IMR-90 (cell line): Measurements from ENCODE around the gene DLGAP4. TPM values are rescaled to one million over a fixed set of nuclear protein-coding genes. Genes with fewer than 3 reads are reported as not detected.

Source experiments
- ATAC-seq: fragments of 200-7000 bp; cut with Tn5 transposase; 2 replicates; pipeline ENCODE4 v1.9.1; 2020; ENCODE audit warnings: low read depth, mild to moderate bottlenecking, moderate library complexity
- BruUV-seq: library from RNA; stranded (reverse); fragments of 400-500 nt; replicated peaks from 2 replicates; lab custom pipeline; 2021; lab: Mats Ljungman, UMichigan
- CTCF ChIA-PET: fragments of 300-600 bp; formaldehyde crosslinking; extraction: SDS; loops from one replicate; lab custom pipeline; 2021; ENCODE audit warnings: antibody characterized with exemption; lab: Yijun Ruan, JAX
- POLR2A ChIA-PET: fragments of 300-600 bp; sonication (Branson Sonifier 250); formaldehyde crosslinking; loops from one replicate; lab custom pipeline; 2022; ENCODE audit warnings: antibody characterized with exemption; ENCODE audit not compliant: unreplicated experiment; lab: Charles Lee
- DNase-seq: peaks from one replicate; pipeline ENCODE4 v3.0.0; 2013
- H2AFZ ChIP-seq: replicated peaks from 2 replicates; pipeline ENCODE3; 2013; ENCODE audit warnings: low read length, mild to moderate bottlenecking; ENCODE audit not compliant: poor library complexity
- H2AK5ac ChIP-seq: 2 replicates; pipeline ENCODE4 v1.6.1; 2013; ENCODE audit warnings: low read depth, low read length, inconsistent platforms
- H2AK9ac ChIP-seq: replicated peaks from 2 replicates; pipeline ENCODE3; 2013; ENCODE audit warnings: mild to moderate bottlenecking, low read depth, low read length, moderate library complexity; ENCODE audit not compliant: poor library complexity
- H2BK120ac ChIP-seq: 2 replicates; pipeline ENCODE4 v1.6.1; 2013; ENCODE audit warnings: low read depth, low read length, inconsistent platforms
- H2BK15ac ChIP-seq: 3 replicates; pipeline ENCODE4 v1.6.1; 2013; ENCODE audit warnings: low read depth, low read length, inconsistent platforms
- H2BK20ac ChIP-seq: 2 replicates; pipeline ENCODE4 v1.6.1; 2013; ENCODE audit warnings: low read depth, mild to moderate bottlenecking, inconsistent platforms, low read length, moderate library complexity
- H2BK5ac ChIP-seq: 2 replicates; pipeline ENCODE4 v1.6.1; 2013; ENCODE audit warnings: mild to moderate bottlenecking, low read depth, low read length, inconsistent platforms; ENCODE audit not compliant: poor library complexity, severe bottlenecking
- H3K14ac ChIP-seq: replicated peaks from 2 replicates; pipeline ENCODE4 v1.6.1; 2013; ENCODE audit warnings: low read depth, low read length, inconsistent platforms
- H3K18ac ChIP-seq: 2 replicates; pipeline ENCODE4 v1.6.1; 2013; ENCODE audit warnings: low read depth, low read length, control low read depth
- H3K23ac ChIP-seq: 2 replicates; pipeline ENCODE4 v1.6.1; 2013; ENCODE audit warnings: low read depth, low read length, inconsistent platforms
- H3K27ac ChIP-seq: 2 replicates; pipeline ENCODE4 v1.5.1; 2013; ENCODE audit warnings: mild to moderate bottlenecking, control low read depth, low read length; ENCODE audit not compliant: insufficient read depth
- H3K27me3 ChIP-seq: 2 replicates; pipeline ENCODE4 v1.6.1; 2013; ENCODE audit warnings: low read length; ENCODE audit not compliant: control insufficient read depth, insufficient read depth
- H3K36me3 ChIP-seq: 2 replicates; pipeline ENCODE4 v1.6.1; 2013; ENCODE audit warnings: low read length, mixed read lengths; ENCODE audit not compliant: control insufficient read depth, insufficient read depth
- H3K4ac ChIP-seq: 2 replicates; pipeline ENCODE4 v1.6.1; 2013; ENCODE audit warnings: low read depth, low read length, inconsistent platforms
- H3K4me1 ChIP-seq: 2 replicates; pipeline ENCODE4 v1.6.1; 2013; ENCODE audit warnings: low read length, mixed read lengths; ENCODE audit not compliant: control insufficient read depth, insufficient read depth
- H3K4me2 ChIP-seq: 2 replicates; pipeline ENCODE4 v1.6.1; 2013; ENCODE audit warnings: low read depth, mild to moderate bottlenecking, control low read depth, low read length, moderate library complexity
- H3K4me3 ChIP-seq: 2 replicates; pipeline ENCODE4 v1.5.1; 2013; ENCODE audit warnings: low read depth, mild to moderate bottlenecking, control low read depth, low read length, moderate library complexity; ENCODE audit not compliant: insufficient read depth
- H3K56ac ChIP-seq: 2 replicates; pipeline ENCODE4 v1.6.1; 2013; ENCODE audit warnings: low read length, inconsistent platforms; ENCODE audit not compliant: insufficient read depth; ENCODE audit errors: extremely low read depth
- H3K79me1 ChIP-seq, 2 experiments: 2 replicates each; pipeline ENCODE4 v1.6.1; 2013; ENCODE audit warnings: low read length in 2 of 2, inconsistent platforms in 1 of 2, low read depth in 1 of 2
- H3K9ac ChIP-seq: 2 replicates; pipeline ENCODE4 v1.6.1; 2013; ENCODE audit warnings: low read depth, low read length, control low read depth
- H3K9me1 ChIP-seq: 2 replicates; pipeline ENCODE4 v1.6.1; 2013; ENCODE audit warnings: low read length, inconsistent platforms; ENCODE audit not compliant: insufficient read depth
- H3K9me3 ChIP-seq: 2 replicates; pipeline ENCODE4 v1.6.1; 2013; ENCODE audit warnings: low read length; ENCODE audit not compliant: control insufficient read depth, insufficient read depth
- H4K20me1 ChIP-seq: 2 replicates; pipeline ENCODE4 v1.6.1; 2013; ENCODE audit warnings: low read length, inconsistent platforms; ENCODE audit not compliant: insufficient read depth
- H4K5ac ChIP-seq: 2 replicates; pipeline ENCODE4 v1.6.1; 2013; ENCODE audit warnings: mild to moderate bottlenecking, low read depth, low read length, control low read depth
- H4K8ac ChIP-seq, 2 experiments: 2 replicates each; pipeline ENCODE4 v1.6.1; 2013; ENCODE audit warnings: low read depth in 2 of 2, low read length in 2 of 2, control low read depth in 1 of 2, inconsistent platforms in 1 of 2
- H4K91ac ChIP-seq: 2 replicates; pipeline ENCODE4 v1.6.1; 2013; ENCODE audit warnings: low read depth, low read length, inconsistent platforms; ENCODE audit not compliant: insufficient read depth
- BHLHE40 ChIP-seq: fragments of 150-350 bp; IDR thresholded peaks from 2 replicates; pipeline ENCODE4 v1.6.1; 2016; ENCODE audit warnings: mild to moderate bottlenecking, low read depth, low read length
- CEBPB ChIP-seq: IDR thresholded peaks from 2 replicates; pipeline ENCODE4 v1.6.1; 2012; ENCODE audit warnings: low read depth, low read length, improper control_type of control experiment
- CHD1 ChIP-seq: IDR thresholded peaks from 2 replicates; pipeline ENCODE4 v1.6.1; 2012; ENCODE audit warnings: low read depth, low read length, improper control_type of control experiment
- CTCF ChIP-seq: conservative IDR thresholded peaks from 2 replicates; pipeline ENCODE4 v1.5.1; 2012; ENCODE audit warnings: mild to moderate bottlenecking, low read depth, low read length, improper control_type of control experiment
- ELK1 ChIP-seq: fragments of 150-350 bp; IDR thresholded peaks from 2 replicates; pipeline ENCODE4 v1.6.1; 2016; ENCODE audit warnings: low read depth, mild to moderate bottlenecking, low read length, moderate library complexity, borderline replicate concordance
- MAFK ChIP-seq: IDR thresholded peaks from 2 replicates; pipeline ENCODE4 v1.6.1; 2012; ENCODE audit warnings: low read depth, low read length, improper control_type of control experiment
- MAZ ChIP-seq: IDR thresholded peaks from 2 replicates; pipeline ENCODE4 v1.6.1; 2012; ENCODE audit warnings: low read depth, mild to moderate bottlenecking, low read length, improper control_type of control experiment, moderate library complexity, borderline replicate concordance
- NFE2L2 ChIP-seq: fragments of 150-350 bp; IDR thresholded peaks from 2 replicates; pipeline ENCODE4 v1.6.1; 2016; ENCODE audit warnings: low read depth, mild to moderate bottlenecking, low read length
- POLR2A ChIP-seq: IDR thresholded peaks from 2 replicates; pipeline ENCODE4 v1.6.1; 2012; ENCODE audit warnings: mild to moderate bottlenecking, low read depth, low read length
- RAD21 ChIP-seq: IDR thresholded peaks from 2 replicates; pipeline ENCODE4 v1.6.1; 2012; ENCODE audit warnings: low read length, improper control_type of control experiment
- RCOR1 ChIP-seq: IDR thresholded peaks from 2 replicates; pipeline ENCODE4 v1.6.1; 2012; ENCODE audit warnings: mild to moderate bottlenecking, low read length, improper control_type of control experiment; ENCODE audit not compliant: insufficient replicate concordance
- RFX5 ChIP-seq: IDR thresholded peaks from 2 replicates; pipeline ENCODE4 v1.8.0; 2012; ENCODE audit warnings: low read depth, mild to moderate bottlenecking, low read length, moderate library complexity
- SMC3 ChIP-seq: fragments of 150-350 bp; IDR thresholded peaks from 2 replicates; pipeline ENCODE4 v1.6.1; 2016; ENCODE audit warnings: low read depth, mild to moderate bottlenecking, antibody characterized with exemption, low read length, moderate library complexity
- USF2 ChIP-seq: fragments of 150-350 bp; IDR thresholded peaks from 2 replicates; pipeline ENCODE4 v1.6.1; 2017; ENCODE audit warnings: mild to moderate bottlenecking, antibody characterized with exemption, low read length, low read depth
- WGBS, 2 experiments: methylation state at CpG; one replicate each; pipeline versions ENCODE4 v1.1.5 to v1.1.7; 2013; ENCODE audit warnings: missing lambda C conversion rate in 2 of 2; ENCODE audit not compliant: insufficient read length in 1 of 2; ENCODE audit errors: extremely low coverage in 2 of 2; 5-methylcytosine and 5-hydroxymethylcytosine counted together
- dilution Hi-C: fragments of 300-500 bp; cut with HindIII; formaldehyde crosslinking; loops from one replicate; pipeline ENCODE4 v1.14.3; 2018; ENCODE audit warnings: low sequenced_read_pairs; ENCODE audit not compliant: unreplicated experiment
- in situ Hi-C: fragments of 300-500 bp; cut with MboI; formaldehyde crosslinking; loops from 3 replicates; pipeline ENCODE4 v1.14.3; 2019; ENCODE audit warnings: low sequenced_read_pairs, inconsistent platforms, mixed read lengths
- intact Hi-C: fragments of 100-400 bp; cut with micrococcal nuclease; formaldehyde crosslinking; loops from 2 replicates; pipeline ENCODE4 v1.10.0; 2022
- polyA plus RNA-seq, 3 experiments: library from polyadenylated mRNA; depleted of rRNA; stranded (reverse); fragments of >200 nt; gene quantifications; 2 replicates each; pipeline ENCODE4 v1.2.3, GENCODE V29; 2012; ENCODE audit warnings: low replicate concordance in 1 of 3
- total RNA-seq: library from RNA; depleted of rRNA; stranded (reverse); fragments of >200 nt; gene quantifications from 2 replicates; pipeline ENCODE4 v1.2.3, GENCODE V29; 2012

The DLGAP4 gene
- total and polyA plus RNA-seq, 2 of the 4 experiments (the other 2 are of a cell fraction) = 32.3 to 73.2 TPM

- peaks cover 20% of the 10 kb centered on the region for H3K27me3 ChIP-seq
- H4K91ac ChIP-seq = no peak overlapping the region
- H3K23ac ChIP-seq = no peak overlapping the region
- H3K4me1 ChIP-seq = no peaks in the 10 kb centered on the region
- H2BK20ac ChIP-seq = no peak overlapping the region
- no peak overlapping the region for H3K4me3 ChIP-seq
- H3K79me1 ChIP-seq = no peaks in the 10 kb centered on the region
- H3K56ac ChIP-seq = no peak overlapping the region
- ChIA-PET POLR2A (no interaction called here), CTCF (no interaction called here)
- no peak overlapping the region for H4K5ac ChIP-seq
- no peak overlapping the region for H3K4me2 ChIP-seq
- dilution Hi-C loops (no loop called here), intact Hi-C loops (no loop called here), in situ Hi-C loops (no loop called here)
- DNase-seq (no peak), ATAC-seq (no peak)
- BruUV-seq = no TSS peak
- no peak overlapping the region for H2BK5ac ChIP-seq
- H3K9me1 ChIP-seq = no peaks in the 10 kb centered on the region
- no peak overlapping the region for H3K9ac ChIP-seq
- no peak overlapping the region for H3K18ac ChIP-seq
- H2AFZ ChIP-seq = no peak overlapping the region
- H3K36me3 ChIP-seq = no peaks in the 10 kb centered on the region
- H3K9me3 ChIP-seq = no peaks in the 10 kb centered on the region
- H2BK15ac ChIP-seq = no peak overlapping the region
- H3K14ac ChIP-seq = no peak overlapping the region
- H2BK120ac ChIP-seq = no peak overlapping the region
- no peak overlapping the region for H2AK5ac ChIP-seq
- no peak overlapping the region for H3K4ac ChIP-seq
- no peak overlapping the region for H2AK9ac ChIP-seq
- no peak overlapping the region for H3K27ac ChIP-seq
- WGBS, 2 experiments = 58% methylated on average over 9 of the region's 22 CpGs; no CpG with 5 or more reads in 1 of the 2 experiments
- no peak overlapping the region for H4K8ac ChIP-seq
- H4K20me1 ChIP-seq = no peaks in the 10 kb centered on the region
- TF ChIP-seq CEBPB (no peak), RFX5 (no peak), RAD21 (no peak), CHD1 (no peak), SMC3 (no peak), ELK1 (no peak), POLR2A (no peak), CTCF (no peak), NFE2L2 (no peak), USF2 (no peak), RCOR1 (no peak), MAFK (no peak), MAZ (no peak), BHLHE40 (no peak)
Measured at GRCh38 chr20:36377348-36378326, 71.5 kb downstream of the DLGAP4 start.
